OCI-LY3 (cell line): ENCODE measurements around the gene ATP9A.
"Not testable (repeated sequence)": the region's sequence is repeated elsewhere in the genome, so short reads cannot be mapped to it uniquely, and the experiment has no call there.

Source experiments
- EZH2phosphoT487 ChIP-seq: fragments of 200-600 bp; shearing (Covaris generic); IDR thresholded peaks from 2 replicates; pipeline ENCODE4 v1.6.1; 2018; ENCODE audit warnings: antibody characterized with exemption, mixed run types, low read depth
- TF ChIP-seq, protein P1 (sequence below): fragments of 200-600, 300-600 bp; sonication (generic); IDR thresholded peaks from 2 replicates; pipeline ENCODE4 v1.5.1; 2014; ENCODE audit warnings: antibody characterized with exemption, low read length, low read depth

DNA sequence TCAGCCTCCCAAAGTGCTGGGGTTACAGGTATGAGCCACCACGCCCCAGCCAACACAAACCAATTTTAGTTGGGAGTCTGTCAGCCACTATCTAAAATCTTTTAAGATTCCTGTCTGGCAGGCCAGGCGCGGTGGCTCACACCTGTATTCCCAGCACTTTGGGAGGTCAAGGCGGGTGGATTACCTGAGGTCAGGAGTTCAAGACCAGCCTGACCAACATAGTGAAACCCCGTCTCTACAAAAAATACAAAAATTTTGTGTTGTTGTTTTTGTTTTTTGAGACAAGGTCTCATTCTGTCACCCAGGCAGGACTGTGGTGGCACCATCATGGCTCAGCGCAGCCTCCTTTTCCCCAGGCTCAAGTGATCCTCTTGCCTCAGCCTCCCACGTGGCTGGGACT, 27.9 kb downstream of the ATP9A start:
- TF ChIP-seq, protein P1, sequence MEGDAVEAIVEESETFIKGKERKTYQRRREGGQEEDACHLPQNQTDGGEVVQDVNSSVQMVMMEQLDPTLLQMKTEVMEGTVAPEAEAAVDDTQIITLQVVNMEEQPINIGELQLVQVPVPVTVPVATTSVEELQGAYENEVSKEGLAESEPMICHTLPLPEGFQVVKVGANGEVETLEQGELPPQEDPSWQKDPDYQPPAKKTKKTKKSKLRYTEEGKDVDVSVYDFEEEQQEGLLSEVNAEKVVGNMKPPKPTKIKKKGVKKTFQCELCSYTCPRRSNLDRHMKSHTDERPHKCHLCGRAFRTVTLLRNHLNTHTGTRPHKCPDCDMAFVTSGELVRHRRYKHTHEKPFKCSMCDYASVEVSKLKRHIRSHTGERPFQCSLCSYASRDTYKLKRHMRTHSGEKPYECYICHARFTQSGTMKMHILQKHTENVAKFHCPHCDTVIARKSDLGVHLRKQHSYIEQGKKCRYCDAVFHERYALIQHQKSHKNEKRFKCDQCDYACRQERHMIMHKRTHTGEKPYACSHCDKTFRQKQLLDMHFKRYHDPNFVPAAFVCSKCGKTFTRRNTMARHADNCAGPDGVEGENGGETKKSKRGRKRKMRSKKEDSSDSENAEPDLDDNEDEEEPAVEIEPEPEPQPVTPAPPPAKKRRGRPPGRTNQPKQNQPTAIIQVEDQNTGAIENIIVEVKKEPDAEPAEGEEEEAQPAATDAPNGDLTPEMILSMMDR, result not testable (repeated sequence)
- TF ChIP-seq EZH2phosphoT487, result not testable (repeated sequence)
